ENCODE measurements around the gene VPS37B.

Gene VPS37B

GRCh38 chr12:122840580-122841513 is 55.1 kb downstream of the VPS37B start:
- DNase-seq (ENCODE audit: low read depth in 2 of 2), result no peak

DNA sequence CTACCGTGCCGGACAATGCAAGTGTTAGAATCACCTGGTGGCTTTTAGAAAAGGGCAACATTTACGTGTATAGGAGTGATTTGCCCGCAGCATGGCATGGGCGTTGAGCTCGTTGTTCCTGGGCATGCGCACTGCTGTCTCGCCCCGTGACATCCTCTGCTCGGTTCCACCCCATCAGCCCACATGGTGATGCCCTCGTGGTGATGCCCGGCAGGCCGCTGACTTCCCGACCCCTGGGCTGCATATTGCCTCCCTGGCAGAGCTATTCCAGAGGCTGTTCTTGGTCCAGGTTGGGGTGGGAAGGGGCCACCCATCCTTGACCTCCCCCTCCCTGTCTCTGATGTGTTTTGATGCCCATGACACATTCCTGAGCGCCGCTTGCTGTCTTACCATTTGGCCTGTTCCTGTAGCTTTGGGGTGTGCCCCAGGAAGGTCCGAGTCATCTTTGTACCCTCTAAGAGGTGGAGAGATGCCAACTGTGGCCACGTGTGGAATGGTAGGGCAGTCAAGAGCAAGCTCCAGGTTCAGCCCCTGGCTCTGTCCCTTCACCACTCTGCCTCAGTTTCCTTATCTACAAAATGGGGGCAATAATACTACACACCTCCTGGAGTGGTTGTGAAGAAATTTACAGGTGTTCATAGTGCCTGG is 55.9 kb downstream of the VPS37B start:
- no peak for DNase-seq (ENCODE audit: low read depth in 2 of 2)

DNA sequence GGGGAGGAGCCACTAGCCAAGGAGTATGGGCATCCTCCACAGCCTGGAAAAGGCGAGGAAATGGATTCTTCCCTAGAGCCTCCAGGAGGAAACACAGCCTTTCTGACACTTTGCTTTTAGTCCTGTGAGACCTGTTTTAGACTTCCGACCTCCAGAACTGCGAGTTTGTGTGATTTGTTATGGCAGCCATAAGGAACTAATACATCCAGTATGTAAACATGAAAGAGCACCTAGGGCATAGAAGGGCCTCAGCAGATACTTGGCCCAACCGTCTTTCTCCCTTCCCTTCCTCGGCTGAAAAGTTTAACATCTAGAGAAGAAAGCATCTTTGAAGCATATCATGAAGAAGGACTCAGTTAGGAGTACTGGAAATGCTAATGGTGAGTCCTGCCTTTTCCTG is 57.1 kb downstream of the VPS37B start:
- DNase-seq (ENCODE audit: low read depth in 2 of 2), result no peak

DNA sequence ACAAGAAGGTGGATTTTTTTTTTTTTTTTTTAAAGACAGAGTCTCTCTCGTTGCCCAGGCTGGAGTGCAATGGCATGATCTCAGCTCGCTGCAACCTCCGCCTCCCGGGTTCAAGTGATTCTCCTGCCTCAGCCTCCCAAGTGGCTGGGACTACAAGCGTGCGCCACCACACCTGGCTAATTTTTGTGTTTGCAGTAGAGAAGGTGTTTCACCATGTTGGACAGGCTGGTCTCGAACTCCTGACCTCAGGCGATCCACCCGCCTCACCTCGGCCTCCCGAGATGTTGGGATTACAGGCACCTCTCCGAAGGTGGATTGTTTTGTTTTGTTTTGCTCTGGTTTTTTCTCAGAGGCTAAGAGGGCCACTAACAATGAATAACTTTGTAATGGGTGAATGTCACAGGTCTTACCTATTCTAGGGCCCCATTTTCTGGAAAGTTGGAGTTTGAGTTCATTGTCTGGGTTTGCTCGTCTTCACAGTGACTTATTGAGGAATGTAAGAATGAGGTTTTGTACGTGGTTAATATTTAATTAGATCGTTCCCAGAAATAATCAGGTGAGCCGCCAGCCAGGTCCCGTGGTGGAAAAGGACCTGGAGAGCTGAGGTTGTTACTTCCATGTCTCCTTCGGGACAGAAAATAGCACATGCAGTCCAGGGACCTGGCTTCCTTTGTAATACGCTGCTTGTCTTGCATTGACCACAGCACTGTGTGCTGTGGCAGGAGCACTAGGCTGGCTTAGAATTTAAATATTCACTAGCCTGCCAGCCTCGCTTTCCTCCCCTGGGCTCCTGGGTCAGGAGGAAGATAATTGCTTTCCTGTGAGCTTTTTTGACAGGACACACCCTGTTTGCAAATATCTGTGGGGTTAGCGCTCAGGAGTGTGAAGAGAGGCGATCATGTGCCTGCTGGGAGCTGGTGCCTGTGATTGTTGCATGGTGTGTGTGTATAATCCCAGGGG is 58.3 kb downstream of the VPS37B start:
- DNase-seq (ENCODE audit: low read depth in 2 of 2), result no peak

DNA sequence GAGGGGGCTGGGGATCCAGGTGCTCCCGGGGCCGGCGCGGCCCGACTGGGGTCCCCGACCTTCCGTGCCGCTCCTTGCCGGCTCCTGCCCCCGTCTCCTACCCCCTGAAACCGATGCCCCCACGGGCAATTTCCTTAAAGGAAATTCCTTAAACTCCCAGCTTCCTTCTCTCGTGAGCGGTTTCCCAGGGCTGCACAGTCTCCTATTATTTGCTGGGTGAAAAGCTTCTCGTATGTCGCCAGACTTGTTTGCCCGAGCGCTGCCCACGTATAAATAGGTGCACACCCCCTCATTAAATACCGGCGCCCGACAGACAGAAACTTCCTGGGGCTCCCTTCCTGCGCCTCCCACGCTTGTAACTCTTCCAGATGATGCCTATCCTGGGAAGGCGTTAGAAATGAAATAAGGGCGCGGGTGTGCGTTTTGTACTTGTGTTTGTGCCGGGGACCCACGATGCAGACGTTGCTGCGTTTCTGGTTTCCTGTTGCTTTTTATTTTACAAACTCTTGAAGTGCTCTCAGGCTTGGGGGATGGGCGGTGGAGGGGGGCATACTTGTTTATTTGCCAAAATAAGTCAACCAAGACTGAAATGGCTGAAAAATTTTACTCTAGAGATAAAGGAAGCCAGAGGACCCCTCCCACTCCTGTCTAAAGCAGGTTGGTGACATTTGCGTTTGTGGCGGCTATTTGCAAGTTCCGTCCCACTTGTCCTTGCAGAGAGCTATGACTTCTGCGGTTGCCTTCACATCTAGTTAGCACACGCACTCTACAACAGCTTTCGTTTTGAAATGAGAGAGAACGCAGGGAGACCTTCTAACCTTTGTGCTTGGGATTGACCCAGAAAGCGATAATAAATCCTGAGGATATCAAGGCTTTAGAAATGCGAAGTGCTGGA is 59.6 kb downstream of the VPS37B start:
- no peak for DNase-seq (ENCODE audit: low read depth in 2 of 2)

DNA sequence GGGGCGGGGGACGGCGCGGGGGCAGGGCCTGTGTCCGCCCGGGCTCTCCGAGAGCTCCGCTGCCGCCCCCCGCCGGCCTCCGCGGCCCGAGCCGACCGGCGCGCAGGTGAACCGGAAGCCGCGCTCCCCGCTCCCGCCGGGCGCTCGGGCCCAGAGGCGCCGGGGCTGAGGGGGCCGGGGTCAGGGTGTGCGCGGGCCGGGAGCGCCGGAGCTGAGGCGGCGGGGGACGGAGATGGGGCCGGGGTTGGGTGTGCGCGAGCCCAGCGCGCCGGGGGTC is 60.2 kb downstream of the VPS37B start:
- DNase-seq (ENCODE audit: low read depth in 2 of 2), result no peak

DNA sequence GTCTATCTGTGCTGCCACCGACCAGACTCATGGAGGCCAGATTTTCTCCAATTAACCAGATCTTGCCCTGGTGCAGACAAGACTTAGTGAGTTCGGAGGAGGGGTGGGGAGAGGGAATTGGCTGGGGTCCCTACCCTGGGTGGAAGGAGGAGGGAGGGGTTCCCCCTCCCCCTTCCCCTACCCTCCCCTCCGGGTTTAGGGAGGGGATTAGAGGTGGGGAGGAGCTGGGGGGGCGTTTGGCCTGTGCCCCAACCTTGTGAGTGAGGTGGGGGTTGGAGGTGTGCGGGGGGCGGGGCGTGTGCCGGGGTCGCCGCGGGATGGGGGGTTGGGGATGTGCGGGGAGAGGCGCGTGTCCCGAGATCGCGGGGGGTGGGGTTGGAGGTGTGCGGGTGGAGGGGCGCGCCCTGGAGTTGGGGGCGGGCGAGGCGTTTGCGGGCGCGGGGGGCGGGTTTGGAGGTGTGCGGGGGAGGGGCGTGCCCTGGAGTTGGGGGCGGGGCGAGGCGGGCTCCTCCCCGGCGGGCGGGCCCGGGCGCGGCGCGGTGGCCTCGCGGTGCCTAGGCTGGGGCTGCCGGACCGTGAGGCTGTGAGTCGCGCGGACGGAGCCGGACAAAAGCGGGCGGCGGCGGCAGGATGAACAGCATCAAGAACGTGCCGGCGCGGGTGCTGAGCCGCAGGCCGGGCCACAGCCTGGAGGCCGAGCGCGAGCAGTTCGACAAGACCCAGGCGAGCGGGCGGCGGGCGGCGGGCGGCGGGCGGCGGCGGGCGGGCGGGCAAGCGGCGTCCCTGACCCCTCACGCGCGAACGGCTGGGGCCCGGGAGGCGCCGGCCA is 60.8 kb downstream of the VPS37B start, which contains the start of gene HIP1R:
Gene HIP1R (plus strand): TSS at position 537 of the 829 bp plus-strand sequence. CDS start 94 bp downstream, at position 631.
- peak; percentile 24 to 48 for DNase-seq (ENCODE audit: low read depth in 2 of 2)

DNA sequence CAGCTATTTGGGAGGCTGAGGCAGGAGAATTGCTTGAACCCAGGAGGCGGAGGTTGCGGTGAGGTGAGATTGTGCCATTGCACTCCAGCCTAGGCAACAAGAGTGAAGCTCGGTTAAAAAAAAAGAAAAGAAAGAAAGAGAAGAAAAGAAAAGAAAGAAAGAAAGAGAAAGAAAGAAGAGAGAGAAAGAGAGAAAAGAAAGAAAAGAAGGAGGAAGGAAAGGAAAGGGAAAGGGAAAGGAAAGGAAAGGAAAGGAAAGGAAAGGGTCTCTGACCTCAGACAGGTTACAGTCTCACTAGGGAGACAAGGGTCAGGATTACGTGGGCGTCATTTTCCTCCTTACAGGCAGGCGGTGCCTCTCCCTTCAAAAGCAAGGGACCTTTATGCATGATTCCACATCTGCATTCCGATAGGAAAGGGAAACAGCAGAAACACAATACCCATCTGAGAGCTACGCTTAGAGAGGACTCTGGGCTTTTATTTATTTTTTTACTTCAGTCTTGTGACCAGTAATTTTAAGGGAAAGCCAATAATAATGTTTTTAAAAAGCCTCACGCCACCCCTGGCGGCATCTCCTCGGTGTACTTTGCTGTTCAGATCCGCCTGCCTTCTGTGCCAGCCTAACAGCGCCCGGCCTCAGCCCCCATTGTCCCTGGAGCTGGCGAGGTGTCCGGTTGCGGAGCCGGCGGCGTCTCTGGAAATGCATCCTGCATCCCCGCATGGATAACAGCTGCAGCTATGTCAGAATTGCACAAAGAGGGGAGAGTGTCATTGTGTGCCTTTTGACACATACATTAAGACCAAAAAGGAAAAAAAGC is 61.6 kb downstream of the VPS37B start:
- DNase-seq (ENCODE audit: low read depth in 2 of 2), result no peak

DNA sequence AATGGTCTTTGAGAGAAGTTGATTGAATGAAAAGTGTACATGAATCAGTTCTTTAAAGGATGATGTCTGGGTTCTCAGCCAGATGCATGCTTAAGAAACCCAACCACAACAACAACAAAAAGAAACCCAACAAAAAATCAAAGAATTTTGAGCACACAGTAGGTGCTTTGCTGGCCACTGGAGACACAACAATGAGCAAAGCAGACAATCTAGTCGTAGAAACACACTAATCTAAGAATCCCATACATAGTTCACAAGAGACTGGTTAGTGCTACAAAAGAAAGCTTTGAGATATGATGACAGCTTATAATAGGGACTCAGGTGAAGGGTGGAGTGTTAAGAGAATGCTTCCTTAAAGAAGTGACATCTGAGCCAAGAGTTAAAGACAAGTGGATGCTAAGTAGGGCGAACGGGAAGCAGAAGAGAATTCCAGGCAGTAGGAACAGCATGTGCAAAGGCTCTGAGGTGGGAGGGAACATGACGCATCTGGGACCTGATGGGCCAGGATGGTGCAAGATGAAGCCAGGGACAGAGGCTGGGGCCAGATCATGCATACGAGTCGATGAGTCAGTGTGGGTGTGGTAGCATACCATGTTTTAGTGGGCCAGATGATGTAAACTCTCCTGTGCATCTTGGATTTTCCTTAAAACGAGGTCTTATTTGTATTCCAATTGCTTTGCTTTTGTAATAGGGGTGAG is 65.3 kb downstream of the VPS37B start:
- no peak for DNase-seq (ENCODE audit: low read depth in 2 of 2)

DNA sequence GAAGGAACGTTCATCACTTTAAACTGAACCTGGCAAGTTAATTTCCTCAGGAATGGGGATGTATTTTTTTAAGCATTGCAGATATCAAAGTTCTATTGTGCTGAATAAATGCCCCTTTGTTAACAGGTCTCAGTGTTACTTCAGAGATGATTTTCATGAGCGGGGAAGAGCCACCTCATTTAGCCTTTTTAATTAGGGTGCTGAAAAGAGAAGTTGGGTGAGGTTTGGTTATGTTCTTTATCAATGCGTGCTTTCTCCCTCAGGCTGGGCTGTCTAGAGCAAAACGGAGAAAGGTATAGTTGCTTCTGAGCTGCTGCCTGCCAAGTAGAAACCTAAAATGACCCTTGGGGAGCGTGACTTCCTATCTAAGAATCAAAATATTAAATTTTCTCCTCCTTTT is 68.7 kb downstream of the VPS37B start:
- DNase-seq (ENCODE audit: low read depth in 2 of 2), result no peak

DNA sequence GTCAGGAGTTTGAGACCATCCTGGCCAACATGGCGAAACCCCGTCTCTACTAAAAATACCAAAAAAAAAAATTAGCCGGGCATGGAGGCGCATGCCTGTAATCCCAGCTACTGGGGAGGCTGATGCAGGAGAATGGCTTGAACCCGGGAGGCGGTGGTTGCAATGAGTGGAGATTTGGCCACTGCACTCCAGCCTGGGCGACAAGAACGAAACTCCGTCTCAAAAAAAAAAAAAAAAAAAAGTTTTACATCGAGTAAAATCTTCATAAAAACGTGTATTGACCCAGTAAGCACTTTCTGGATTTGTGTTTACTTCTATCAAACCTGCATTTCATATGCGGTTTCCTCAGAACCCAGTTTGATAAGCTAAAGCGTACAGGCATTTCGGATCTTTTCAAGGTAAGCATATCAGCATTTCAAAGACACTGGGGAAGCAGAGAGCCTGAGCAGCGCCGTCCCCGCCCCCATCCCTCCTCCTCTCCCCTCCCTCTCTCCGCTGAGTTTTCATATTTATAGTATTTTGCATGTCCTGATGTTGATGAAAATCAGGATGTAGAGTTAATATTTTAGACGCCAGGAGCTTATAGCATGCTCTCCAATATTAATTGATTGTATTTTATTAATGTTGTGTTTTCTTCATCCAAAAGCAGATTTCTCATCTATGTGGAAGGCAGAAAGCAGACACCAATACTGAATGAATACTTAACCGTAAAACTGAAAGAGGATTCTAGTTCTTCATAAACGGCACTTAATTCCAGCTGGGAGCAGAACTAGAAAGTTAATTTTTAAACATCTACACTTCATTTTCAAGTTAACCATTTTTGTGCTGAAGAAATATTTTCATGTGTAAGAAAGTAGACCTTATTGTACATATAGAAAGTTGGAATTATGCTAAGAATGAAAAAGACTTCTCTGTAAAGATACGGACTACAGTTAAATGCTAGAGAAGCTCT is 69.9 kb downstream of the VPS37B start:
- no peak for DNase-seq (ENCODE audit: low read depth in 2 of 2)

DNA sequence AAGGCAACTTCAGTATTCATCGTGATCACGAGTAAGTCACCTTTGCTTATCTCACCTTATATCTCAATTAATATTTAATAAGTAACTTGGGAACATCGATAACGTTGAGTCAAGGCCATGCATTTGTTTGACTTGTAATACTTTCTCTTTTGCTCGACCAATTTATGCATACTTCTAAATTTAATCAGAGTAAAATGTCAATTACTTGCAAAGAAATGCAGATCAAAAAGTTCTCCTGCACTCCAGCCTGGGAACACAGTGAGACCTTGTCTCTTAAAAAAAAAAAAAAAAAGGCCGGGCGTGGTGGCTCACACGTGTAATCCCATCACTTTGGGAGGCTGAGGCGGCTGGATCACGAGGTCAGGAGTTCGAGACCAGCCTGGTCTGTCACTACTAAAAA is 72.5 kb downstream of the VPS37B start:
- DNase-seq (ENCODE audit: low read depth in 2 of 2), result no peak

GRCh38 chr12:122820838-122821271 is 75.1 kb downstream of the VPS37B start:
- DNase-seq (ENCODE audit: low read depth in 2 of 2), result no peak

GRCh38 chr12:122820138-122820537 is 75.8 kb downstream of the VPS37B start:
- DNase-seq (ENCODE audit: low read depth in 2 of 2), result no peak

DNA sequence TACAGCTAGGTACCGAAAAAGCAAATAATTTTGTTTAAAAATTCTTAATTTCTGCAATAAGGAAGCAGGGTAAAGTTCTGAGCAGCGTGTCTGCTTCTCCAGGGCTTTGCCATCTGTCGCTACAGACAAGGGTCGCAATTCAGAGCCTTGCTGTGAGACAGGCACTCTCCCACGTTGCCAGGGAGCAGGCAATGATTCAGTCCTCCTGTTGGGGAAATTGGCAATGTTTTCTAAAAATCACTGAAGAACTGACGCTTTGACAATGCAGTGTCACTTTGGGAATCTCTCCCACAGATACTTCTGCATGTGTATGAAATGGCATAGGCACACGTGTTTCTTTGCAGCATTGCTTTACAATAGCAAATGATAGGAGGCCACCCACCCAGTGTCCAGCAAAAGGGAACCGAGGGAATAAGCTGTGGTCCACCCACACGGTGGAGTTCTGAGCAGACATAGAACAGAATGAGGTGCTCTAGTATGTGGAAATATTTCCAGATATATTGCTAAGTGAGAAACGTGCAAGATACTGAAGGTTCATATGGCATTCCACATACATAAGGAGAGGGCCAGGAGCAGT is 76.6 kb downstream of the VPS37B start:
- DNase-seq (ENCODE audit: low read depth in 2 of 2), result no peak

Measured in stimulated activated CD4-positive, alpha-beta T cell treated with anti-CD3 and anti-CD28 coated beads, Interleukin-12 subunit alpha, Interleukin-12 subunit beta, amount 100 ng/mL, for 24 hours (primary cell).